GM21576 (cell line): ENCODE results near the gene DHRS3.

Experiments used
- ATAC-seq: cut with Tn5 transposase; IDR thresholded peaks from one replicate; pipeline ENCODE4 v1.9.1; 2021; ENCODE audit warnings: mild to moderate bottlenecking, moderate library complexity; ENCODE audit not compliant: unreplicated experiment

The DHRS3 gene

GRCh38 chr1:12555411-12556367 is 62.3 kb downstream of the DHRS3 start:
- ATAC-seq, result no peak

GRCh38 chr1:12554521-12555305 is 63.3 kb downstream of the DHRS3 start:
- ATAC-seq, result no peak

- ATAC-seq, result no peak
Measured at GRCh38 chr1:12553963-12554362, 64.0 kb downstream of the DHRS3 start.

- ATAC-seq, result no peak
Measured at GRCh38 chr1:12552951-12553921, 64.8 kb downstream of the DHRS3 start.

GRCh38 chr1:12552111-12552888 is 65.7 kb downstream of the DHRS3 start:
- no peak for ATAC-seq

GRCh38 chr1:12551584-12551983 is 66.4 kb downstream of the DHRS3 start:
- ATAC-seq, result no peak

GRCh38 chr1:12549460-12550349 is 68.3 kb downstream of the DHRS3 start:
- ATAC-seq, result no peak

GRCh38 chr1:12548973-12549459 is 69.0 kb downstream of the DHRS3 start:
- ATAC-seq, result no peak

- no peak for ATAC-seq
Measured at GRCh38 chr1:12548279-12548972, 69.6 kb downstream of the DHRS3 start.

GRCh38 chr1:12547586-12548225 is 70.3 kb downstream of the DHRS3 start:
- no peak for ATAC-seq

GRCh38 chr1:12546771-12547585 is 71.0 kb downstream of the DHRS3 start:
- no peak for ATAC-seq

GRCh38 chr1:12544992-12545391 is 73.0 kb downstream of the DHRS3 start:
- no peak for ATAC-seq

GRCh38 chr1:12544357-12544756 is 73.7 kb downstream of the DHRS3 start:
- no peak for ATAC-seq

GRCh38 chr1:12543740-12544154 is 74.3 kb downstream of the DHRS3 start:
- ATAC-seq, result no peak

GRCh38 chr1:12542616-12543592 is 75.1 kb downstream of the DHRS3 start:
- ATAC-seq, result no peak

- ATAC-seq, result no peak
Measured at GRCh38 chr1:12542138-12542465, 75.9 kb downstream of the DHRS3 start.
